LoVo (cell line): ENCODE measurements around the gene CXCR2.

Experiments used
- DNase-seq: peaks from one replicate; pipeline ENCODE4 v3.0.0-alpha.2; 2016; ENCODE audit warnings: low spot score

CXCR2 gene

DNA sequence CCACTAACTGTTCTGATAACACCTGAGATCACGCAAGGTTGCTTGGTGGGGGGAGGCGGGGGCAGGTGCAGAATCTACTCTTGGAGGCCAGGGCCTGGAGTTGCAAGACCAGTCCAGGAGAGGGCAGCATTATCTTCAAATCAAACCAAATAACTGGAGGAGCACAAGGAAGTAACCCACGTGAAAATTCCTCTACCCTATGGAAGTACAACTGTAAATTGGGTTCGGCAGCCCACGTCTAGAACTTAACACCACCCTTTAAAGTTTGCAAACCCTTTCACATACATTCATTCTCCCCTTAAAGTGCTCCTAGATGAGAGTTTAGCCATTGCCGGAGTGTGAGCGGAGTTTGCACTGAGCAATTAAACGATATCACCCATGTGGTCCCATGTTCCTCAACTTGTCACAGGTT lies 60.5 kb downstream of the CXCR2 start:
- peak; percentile 70 for DNase-seq
